ENCODE results near the gene TENT4B. TPM values are rescaled to one million over a fixed set of nuclear protein-coding genes. Genes with fewer than 3 reads are reported as not detected.

The TENT4B gene

GRCh38 chr16:50276326-50276640 lies 123.2 kb downstream of the TENT4B start:
- Histone ChIP-seq H3K9me3 (replicated peaks; ENCODE audit: low read length) (no peaks in the 10 kb centered on the region), H3K4me2 (ENCODE audit: low read length) (no peak overlapping the region), H3K36me3 (ENCODE audit: insufficient read depth, low read length) (peaks cover 24% of the 10 kb centered on the region), H3K27me3 (ENCODE audit: control insufficient read depth, insufficient read depth, low read length) (no peaks in the 10 kb centered on the region), H3K4me3 (ENCODE audit: low read length) (no peak overlapping the region), H3K9ac (ENCODE audit: low read depth, low read length) (no peak overlapping the region), H3K4me1 (ENCODE audit: control insufficient read depth, insufficient read depth, low read length) (peaks cover 13% of the 10 kb centered on the region)

GRCh38 chr16:50276801-50277555 lies 123.9 kb downstream of the TENT4B start:
- peaks cover 20% of the 10 kb centered on the region for H3K36me3 ChIP-seq (ENCODE audit: insufficient read depth, low read length)
- peaks cover 19% of the 10 kb centered on the region for H3K4me1 ChIP-seq (ENCODE audit: control insufficient read depth, insufficient read depth, low read length)
- no peak overlapping the region for H3K4me2 ChIP-seq (ENCODE audit: low read length)
- H3K4me3 ChIP-seq (ENCODE audit: low read length), result no peak overlapping the region
- no peaks in the 10 kb centered on the region for H3K9me3 ChIP-seq (replicated peaks; ENCODE audit: low read length)
- no peaks in the 10 kb centered on the region for H3K27me3 ChIP-seq (ENCODE audit: control insufficient read depth, insufficient read depth, low read length)
- H3K9ac ChIP-seq (ENCODE audit: low read depth, low read length), result no peak overlapping the region

- H3K4me3 ChIP-seq (ENCODE audit: low read length), result no peak overlapping the region
- peaks cover 15% of the 10 kb centered on the region for H3K36me3 ChIP-seq (ENCODE audit: insufficient read depth, low read length)
- no peaks in the 10 kb centered on the region for H3K9me3 ChIP-seq (replicated peaks; ENCODE audit: low read length)
- H3K27me3 ChIP-seq (ENCODE audit: control insufficient read depth, insufficient read depth, low read length), result no peaks in the 10 kb centered on the region
- H3K4me1 ChIP-seq (ENCODE audit: control insufficient read depth, insufficient read depth, low read length), result peaks cover 28% of the 10 kb centered on the region
- H3K9ac ChIP-seq (ENCODE audit: low read depth, low read length), result no peak overlapping the region
- no peak overlapping the region for H3K4me2 ChIP-seq (ENCODE audit: low read length)
These were observed 125.1 kb downstream of the TENT4B start for GRCh38 chr16:50278251-50278650.

GRCh38 chr16:50279504-50279865 lies 126.4 kb downstream of the TENT4B start:
- peaks cover 17% of the 10 kb centered on the region for H3K36me3 ChIP-seq (ENCODE audit: insufficient read depth, low read length)
- H3K4me1 ChIP-seq (ENCODE audit: control insufficient read depth, insufficient read depth, low read length), result peaks cover 39% of the 10 kb centered on the region
- H3K9ac ChIP-seq (ENCODE audit: low read depth, low read length), result no peak overlapping the region
- H3K27me3 ChIP-seq (ENCODE audit: control insufficient read depth, insufficient read depth, low read length), result no peaks in the 10 kb centered on the region
- H3K9me3 ChIP-seq (replicated peaks; ENCODE audit: low read length), result no peaks in the 10 kb centered on the region
- H3K4me2 ChIP-seq (ENCODE audit: low read length), result no peak overlapping the region
- no peak overlapping the region for H3K4me3 ChIP-seq (ENCODE audit: low read length)

DNA sequence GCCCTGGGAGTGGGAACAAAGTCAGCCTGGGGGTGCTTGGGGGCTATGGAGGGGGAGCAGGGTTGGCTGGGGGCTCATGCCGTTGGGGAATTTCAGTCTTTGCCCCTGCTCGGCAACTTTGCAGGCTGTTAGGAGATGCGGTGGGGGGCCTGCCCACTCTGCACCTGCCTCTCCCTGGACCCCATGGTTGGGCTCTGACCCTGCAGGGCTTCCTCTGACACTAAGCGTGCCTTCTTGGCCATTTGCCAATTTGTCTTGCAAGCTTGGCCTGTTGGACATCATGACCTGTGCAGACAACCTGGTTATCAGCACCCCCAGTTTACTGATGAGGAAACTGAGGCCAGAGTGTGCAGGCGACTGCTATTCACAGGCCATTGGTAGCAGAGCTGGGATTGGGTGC lies 127.8 kb downstream of the TENT4B start:
- no peak overlapping the region for H3K4me2 ChIP-seq (ENCODE audit: low read length)
- H3K36me3 ChIP-seq (ENCODE audit: insufficient read depth, low read length), result peaks cover 22% of the 10 kb centered on the region
- peaks cover 51% of the 10 kb centered on the region for H3K4me1 ChIP-seq (ENCODE audit: control insufficient read depth, insufficient read depth, low read length)
- no peak overlapping the region for H3K4me3 ChIP-seq (ENCODE audit: low read length)
- no peaks in the 10 kb centered on the region for H3K9me3 ChIP-seq (replicated peaks; ENCODE audit: low read length)
- no peaks in the 10 kb centered on the region for H3K27me3 ChIP-seq (ENCODE audit: control insufficient read depth, insufficient read depth, low read length)
- no peak overlapping the region for H3K9ac ChIP-seq (ENCODE audit: low read depth, low read length)

Small RNAs within 50 kb of the gene (small RNA-seq; reads per million reads assigned to genes)
- gene RF00156, result not detected
- gene RPL10P14, result not detected
